DND-41 (cell line): ENCODE measurements around the gene MAFB.

Experiments used
- ATAC-seq: fragments of 200-7000 bp; cut with Tn5 transposase; 3 replicates; pipeline ENCODE4 v1.9.1; 2021; ENCODE audit warnings: low read depth; ENCODE audit not compliant: insufficient read depth
- DNase-seq: peaks from one replicate; pipeline ENCODE4 v3.0.0-alpha.2; 2020
- H2AFZ ChIP-seq: 2 replicates; pipeline ENCODE4 v1.6.0; 2012; ENCODE audit warnings: low read depth, low read length
- H3K27ac ChIP-seq: 2 replicates; pipeline ENCODE4 v1.5.1; 2012; ENCODE audit warnings: low read length, inconsistent platforms
- H3K27me3 ChIP-seq: fragments of 200-600 bp; sonication (generic); 2 replicates; pipeline ENCODE4 v1.6.0; 2012; ENCODE audit warnings: low read length, mild to moderate bottlenecking, inconsistent platforms; ENCODE audit not compliant: insufficient read depth, poor library complexity
- H3K36me3 ChIP-seq: 2 replicates; pipeline ENCODE4 v1.5.1; 2012; ENCODE audit warnings: low read length, inconsistent platforms; ENCODE audit not compliant: insufficient read depth
- H3K4me1 ChIP-seq: 2 replicates; pipeline ENCODE4 v1.5.1; 2012; ENCODE audit warnings: mild to moderate bottlenecking, low read length; ENCODE audit not compliant: insufficient read depth
- H3K4me2 ChIP-seq: 2 replicates; pipeline ENCODE4 v1.6.0; 2012; ENCODE audit warnings: mild to moderate bottlenecking, moderate library complexity, low read length, inconsistent platforms; ENCODE audit not compliant: insufficient read depth
- H3K4me3 ChIP-seq, 2 experiments: fragments of 200-600 bp in 1 of 2; shearing (Covaris generic) in 1 of 2; 2 replicates each; pipeline ENCODE4 v1.5.1; 2012 to 2016; ENCODE audit warnings: inconsistent platforms in 2 of 2, low read length in 2 of 2, mild to moderate bottlenecking in 2 of 2, low read depth in 1 of 2, moderate library complexity in 1 of 2
- H3K79me2 ChIP-seq: 2 replicates; pipeline ENCODE4 v1.6.0; 2012; ENCODE audit warnings: low read length, inconsistent platforms; ENCODE audit not compliant: insufficient read depth
- H3K9ac ChIP-seq: 2 replicates; pipeline ENCODE4 v1.6.0; 2012; ENCODE audit warnings: low read depth, mild to moderate bottlenecking, inconsistent platforms, low read length, moderate library complexity
- H3K9me3 ChIP-seq: 2 replicates; pipeline ENCODE4 v1.5.1; 2012; ENCODE audit warnings: low read length, moderate library complexity, mild to moderate bottlenecking, inconsistent platforms; ENCODE audit not compliant: insufficient read depth, severe bottlenecking
- H4K20me1 ChIP-seq: 2 replicates; pipeline ENCODE4 v1.6.0; 2012; ENCODE audit warnings: low read length; ENCODE audit not compliant: insufficient read depth
- EZH2 ChIP-seq: IDR thresholded peaks from 3 replicates; pipeline ENCODE4 v1.6.1; 2012; ENCODE audit warnings: borderline replicate concordance, low read depth, mild to moderate bottlenecking, moderate library complexity, low read length, inconsistent platforms; ENCODE audit not compliant: severe bottlenecking
- TF ChIP-seq, protein P1 (sequence below): IDR thresholded peaks from 2 replicates; pipeline ENCODE4 v1.5.1; 2012; ENCODE audit warnings: borderline replicate concordance, low read length, moderate library complexity, mild to moderate bottlenecking; ENCODE audit not compliant: poor library complexity, severe bottlenecking; ENCODE audit errors: extremely low read depth

The MAFB gene

GRCh38 chr20:40663991-40664880, 24.8 kb downstream of the MAFB start:
- no peak for ATAC-seq
- Histone ChIP-seq H3K9me3 (no peaks in the 10 kb centered on the region), H3K4me2 (no peak overlapping the region), H3K79me2 (no peaks in the 10 kb centered on the region), H3K4me3 (no peak overlapping the region), H3K27ac (no peak overlapping the region), H2AFZ (no peak overlapping the region), H3K27me3 (no peaks in the 10 kb centered on the region), H3K9ac (no peak overlapping the region), H3K4me1 (no peaks in the 10 kb centered on the region), H3K36me3 (no peaks in the 10 kb centered on the region), H4K20me1 (no peaks in the 10 kb centered on the region)
- no peak for DNase-seq
- TF ChIP-seq, protein P1, sequence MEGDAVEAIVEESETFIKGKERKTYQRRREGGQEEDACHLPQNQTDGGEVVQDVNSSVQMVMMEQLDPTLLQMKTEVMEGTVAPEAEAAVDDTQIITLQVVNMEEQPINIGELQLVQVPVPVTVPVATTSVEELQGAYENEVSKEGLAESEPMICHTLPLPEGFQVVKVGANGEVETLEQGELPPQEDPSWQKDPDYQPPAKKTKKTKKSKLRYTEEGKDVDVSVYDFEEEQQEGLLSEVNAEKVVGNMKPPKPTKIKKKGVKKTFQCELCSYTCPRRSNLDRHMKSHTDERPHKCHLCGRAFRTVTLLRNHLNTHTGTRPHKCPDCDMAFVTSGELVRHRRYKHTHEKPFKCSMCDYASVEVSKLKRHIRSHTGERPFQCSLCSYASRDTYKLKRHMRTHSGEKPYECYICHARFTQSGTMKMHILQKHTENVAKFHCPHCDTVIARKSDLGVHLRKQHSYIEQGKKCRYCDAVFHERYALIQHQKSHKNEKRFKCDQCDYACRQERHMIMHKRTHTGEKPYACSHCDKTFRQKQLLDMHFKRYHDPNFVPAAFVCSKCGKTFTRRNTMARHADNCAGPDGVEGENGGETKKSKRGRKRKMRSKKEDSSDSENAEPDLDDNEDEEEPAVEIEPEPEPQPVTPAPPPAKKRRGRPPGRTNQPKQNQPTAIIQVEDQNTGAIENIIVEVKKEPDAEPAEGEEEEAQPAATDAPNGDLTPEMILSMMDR = no peak
- no peak for TF ChIP-seq EZH2

- ATAC-seq (no peak), DNase-seq (no peak)
- Histone ChIP-seq H3K4me2 (no peak overlapping the region), H2AFZ (no peak overlapping the region), H3K9me3 (no peaks in the 10 kb centered on the region), H3K79me2 (no peaks in the 10 kb centered on the region), H3K36me3 (no peaks in the 10 kb centered on the region), H3K4me3 (no peak overlapping the region), H4K20me1 (no peaks in the 10 kb centered on the region), H3K4me1 (no peaks in the 10 kb centered on the region), H3K27me3 (no peaks in the 10 kb centered on the region), H3K27ac (no peak overlapping the region), H3K9ac (no peak overlapping the region)
- TF ChIP-seq, protein P1 = no peak
- TF ChIP-seq EZH2 = no peak
These were observed 25.7 kb downstream of the MAFB start for GRCh38 chr20:40663304-40663790.

- H2AFZ ChIP-seq = no peak overlapping the region
- no peaks in the 10 kb centered on the region for H3K79me2 ChIP-seq
- DNase-seq (no peak), ATAC-seq (no peak)
- H3K27ac ChIP-seq = no peak overlapping the region
- TF ChIP-seq, protein P1 = no peak
- TF ChIP-seq EZH2 = no peak
- H3K4me3 ChIP-seq = no peak overlapping the region
- H3K9ac ChIP-seq = no peak overlapping the region
- no peaks in the 10 kb centered on the region for H4K20me1 ChIP-seq
- no peaks in the 10 kb centered on the region for H3K4me1 ChIP-seq
- no peaks in the 10 kb centered on the region for H3K27me3 ChIP-seq
- no peaks in the 10 kb centered on the region for H3K36me3 ChIP-seq
- H3K4me2 ChIP-seq = no peak overlapping the region
- H3K9me3 ChIP-seq = no peaks in the 10 kb centered on the region
These were observed 29.5 kb downstream of the MAFB start for GRCh38 chr20:40659567-40659966.
